ENCODE data around the gene TNN.

The TNN gene

GRCh38 chr1:175154629-175155472 is 87.2 kb downstream of the TNN start:
- DNase-seq (ENCODE audit: low spot score): peak; percentile 58
- ChIA-PET CTCF (interaction anchor here (0.5 to 1.8 kb wide), 17 partner anchors 9 to 1426 kb away, joined by 3 to 39 read pairs (median 4); no protein-coding TSS in a partner anchor), POLR2A (ENCODE audit: low non-redundant PET) (interaction anchor here (1.1 kb wide), 1 partner anchor 14 kb away, joined by 3 read pairs; no protein-coding TSS in a partner anchor)
- no peak overlapping the region for H3K27ac ChIP-seq
- peak; percentile 84 for TF ChIP-seq CTCF (conservative IDR thresholded peaks at IDR 0.05; ENCODE audit: low read depth)

- no peak overlapping the region for H3K27ac ChIP-seq
- ChIA-PET CTCF (interaction anchor here (0.5 to 1.8 kb wide), 12 partner anchors 10 to 885 kb away, joined by 3 to 39 read pairs (median 4); no protein-coding TSS in a partner anchor), POLR2A (ENCODE audit: low non-redundant PET) (interaction anchor here (1.1 kb wide), 1 partner anchor 14 kb away, joined by 3 read pairs; no protein-coding TSS in a partner anchor)
- TF ChIP-seq CTCF (conservative IDR thresholded peaks at IDR 0.05; ENCODE audit: low read depth): no peak
- DNase-seq (ENCODE audit: low spot score): no peak
These were observed 87.8 kb downstream of the TNN start for GRCh38 chr1:175155473-175155856.

GRCh38 chr1:175155936-175156335 is 88.3 kb downstream of the TNN start:
- ChIA-PET POLR2A (ENCODE audit: low non-redundant PET) (no interaction called here), CTCF (interaction anchor here (0.5 to 1.8 kb wide), 7 partner anchors 16 to 621 kb away, joined by 3 to 39 read pairs (median 4); no protein-coding TSS in a partner anchor)
- no peak overlapping the region for H3K27ac ChIP-seq
- no peak for TF ChIP-seq CTCF (conservative IDR thresholded peaks at IDR 0.05; ENCODE audit: low read depth)
- no peak for DNase-seq (ENCODE audit: low spot score)

- POLR2A ChIA-PET (ENCODE audit: low non-redundant PET): no interaction called here
- no peak for TF ChIP-seq CTCF (conservative IDR thresholded peaks at IDR 0.05; ENCODE audit: low read depth)
- no peak overlapping the region for H3K27ac ChIP-seq
- CTCF ChIA-PET: interaction anchor here (0.6 kb wide), 1 partner anchor 65 kb away, joined by 5 read pairs; no protein-coding TSS in a partner anchor
- no peak for DNase-seq (ENCODE audit: low spot score)
These were observed 89.6 kb downstream of the TNN start for GRCh38 chr1:175157200-175157599.

GRCh38 chr1:175158170-175158591 is 90.5 kb downstream of the TNN start:
- peak; percentile 34 for DNase-seq (ENCODE audit: low spot score)
- CTCF ChIA-PET: no interaction called here
- no peak for TF ChIP-seq CTCF (conservative IDR thresholded peaks at IDR 0.05; ENCODE audit: low read depth)
- H3K27ac ChIP-seq: no peak overlapping the region
- POLR2A ChIA-PET (ENCODE audit: low non-redundant PET): no interaction called here

GRCh38 chr1:175162955-175163354 is 95.3 kb downstream of the TNN start:
- DNase-seq (ENCODE audit: low spot score): no peak
- no peak overlapping the region for H3K27ac ChIP-seq
- no peak for TF ChIP-seq CTCF (conservative IDR thresholded peaks at IDR 0.05; ENCODE audit: low read depth)
- ChIA-PET CTCF (no interaction called here), POLR2A (ENCODE audit: low non-redundant PET) (interaction anchor here (0.6 kb wide), 1 partner anchor 152 kb away, joined by 5 read pairs; no protein-coding TSS in a partner anchor)

Data from RWPE1 (cell line).